GM19240 (cell line): ENCODE data around the gene CDK15.
"Not testable (repeated sequence)": the region's sequence is repeated elsewhere in the genome, so short reads cannot be mapped to it uniquely, and the experiment has no call there.

ENCODE experiments used
- DNase-seq: peaks from one replicate; pipeline ENCODE4 v3.0.0; 2011; ENCODE audit warnings: low spot score; ENCODE audit not compliant: insufficient read length

The CDK15 gene

GRCh38 chr2:201828220-201828619 is 21.9 kb downstream of the CDK15 start:
- no peak for DNase-seq

- DNase-seq, result no peak
These were observed 24.3 kb downstream of the CDK15 start for GRCh38 chr2:201830666-201831065.

GRCh38 chr2:201831469-201831868 is 25.1 kb downstream of the CDK15 start:
- no peak for DNase-seq

- DNase-seq, result no peak
These were observed 27.4 kb downstream of the CDK15 start for GRCh38 chr2:201833781-201834180.

GRCh38 chr2:201835066-201835465 is 28.7 kb downstream of the CDK15 start:
- no peak for DNase-seq

- no peak for DNase-seq
These were observed 31.1 kb downstream of the CDK15 start for GRCh38 chr2:201837391-201837790.

GRCh38 chr2:201837824-201838431 is 31.6 kb downstream of the CDK15 start:
- DNase-seq, result no peak

- no peak for DNase-seq
These were observed 33.4 kb downstream of the CDK15 start for GRCh38 chr2:201839727-201840126.

GRCh38 chr2:201840726-201841125 is 34.4 kb downstream of the CDK15 start:
- no peak for DNase-seq

- no peak for DNase-seq
These were observed 36.0 kb downstream of the CDK15 start for GRCh38 chr2:201842131-201842860.

- not testable (repeated sequence) for DNase-seq
These were observed 38.6 kb downstream of the CDK15 start for GRCh38 chr2:201844922-201845321.

- no peak for DNase-seq
These were observed 41.1 kb downstream of the CDK15 start for GRCh38 chr2:201847481-201847880.

- DNase-seq, result no peak
These were observed 46.1 kb downstream of the CDK15 start for GRCh38 chr2:201852462-201852861.

GRCh38 chr2:201852878-201853415 is 46.6 kb downstream of the CDK15 start:
- DNase-seq, result no peak

- DNase-seq, result no peak
These were observed 48.0 kb downstream of the CDK15 start for GRCh38 chr2:201854221-201854801.

- no peak for DNase-seq
These were observed 48.5 kb downstream of the CDK15 start for GRCh38 chr2:201854841-201855240.

- no peak for DNase-seq
These were observed 49.0 kb downstream of the CDK15 start for GRCh38 chr2:201855356-201855755.

- DNase-seq, result no peak
These were observed 51.0 kb downstream of the CDK15 start for GRCh38 chr2:201857326-201857725.

GRCh38 chr2:201858281-201859184 is 52.2 kb downstream of the CDK15 start:
- no peak for DNase-seq

- DNase-seq, result no peak
These were observed 53.6 kb downstream of the CDK15 start for GRCh38 chr2:201859949-201860348.

- DNase-seq, result peak; percentile 27
These were observed 54.3 kb downstream of the CDK15 start for GRCh38 chr2:201860636-201861066.
